NCI-H345 treated with DMSO at 0.1 percent for 48 hours (cell line): ENCODE results near the gene ADGRF5.

ENCODE experiments used
- DNase-seq: peaks from one replicate; lab custom pipeline; 2025; ENCODE audit not compliant: unreplicated experiment; lab: John Stamatoyannopoulos, UW

Gene ADGRF5

GRCh38 chr6:46931416-46931815 is 9.7 kb upstream of the ADGRF5 start:
- DNase-seq, result no peak

GRCh38 chr6:46930331-46930730 is 8.6 kb upstream of the ADGRF5 start:
- DNase-seq, result no peak

GRCh38 chr6:46927066-46927465 is 5.3 kb upstream of the ADGRF5 start:
- DNase-seq, result no peak

GRCh38 chr6:46926481-46926880 is 4.7 kb upstream of the ADGRF5 start:
- no peak for DNase-seq

- no peak for DNase-seq
Observed at GRCh38 chr6:46925563-46926253, 4.0 kb upstream of the ADGRF5 start.

- no peak for DNase-seq
Observed at GRCh38 chr6:46923476-46923875, 1.7 kb upstream of the ADGRF5 start.

- DNase-seq, result no peak
Observed at GRCh38 chr6:46921059-46921458, 679 bp downstream of the ADGRF5 start.

GRCh38 chr6:46918806-46919205 is 2.9 kb downstream of the ADGRF5 start:
- DNase-seq, result no peak

GRCh38 chr6:46917002-46917545 is 4.7 kb downstream of the ADGRF5 start:
- DNase-seq, result no peak

- DNase-seq, result no peak
Observed at GRCh38 chr6:46915866-46916265, 5.9 kb downstream of the ADGRF5 start.

GRCh38 chr6:46915380-46915779 is 6.4 kb downstream of the ADGRF5 start:
- DNase-seq, result no peak

- DNase-seq, result no peak
Observed at GRCh38 chr6:46914279-46914810, 7.4 kb downstream of the ADGRF5 start.

GRCh38 chr6:46909371-46909770 is 12.4 kb downstream of the ADGRF5 start:
- DNase-seq, result no peak

GRCh38 chr6:46906776-46907175 is 15.0 kb downstream of the ADGRF5 start:
- no peak for DNase-seq

GRCh38 chr6:46904117-46904516 is 17.6 kb downstream of the ADGRF5 start:
- DNase-seq, result no peak

GRCh38 chr6:46903175-46903574 is 18.6 kb downstream of the ADGRF5 start:
- no peak for DNase-seq

- DNase-seq, result no peak
Observed at GRCh38 chr6:46901882-46902314, 19.8 kb downstream of the ADGRF5 start.

- no peak for DNase-seq
Observed at GRCh38 chr6:46900266-46900665, 21.5 kb downstream of the ADGRF5 start.

- DNase-seq, result no peak
Observed at GRCh38 chr6:46899659-46900058, 22.1 kb downstream of the ADGRF5 start.

- DNase-seq, result no peak
Observed at GRCh38 chr6:46898006-46898405, 23.7 kb downstream of the ADGRF5 start.

- no peak for DNase-seq
Observed at GRCh38 chr6:46896871-46897270, 24.9 kb downstream of the ADGRF5 start.

GRCh38 chr6:46895930-46896329 is 25.8 kb downstream of the ADGRF5 start:
- no peak for DNase-seq

- DNase-seq, result no peak
Observed at GRCh38 chr6:46894433-46894832, 27.3 kb downstream of the ADGRF5 start.
